Measurements from ENCODE around the gene THSD7B.

DNA sequence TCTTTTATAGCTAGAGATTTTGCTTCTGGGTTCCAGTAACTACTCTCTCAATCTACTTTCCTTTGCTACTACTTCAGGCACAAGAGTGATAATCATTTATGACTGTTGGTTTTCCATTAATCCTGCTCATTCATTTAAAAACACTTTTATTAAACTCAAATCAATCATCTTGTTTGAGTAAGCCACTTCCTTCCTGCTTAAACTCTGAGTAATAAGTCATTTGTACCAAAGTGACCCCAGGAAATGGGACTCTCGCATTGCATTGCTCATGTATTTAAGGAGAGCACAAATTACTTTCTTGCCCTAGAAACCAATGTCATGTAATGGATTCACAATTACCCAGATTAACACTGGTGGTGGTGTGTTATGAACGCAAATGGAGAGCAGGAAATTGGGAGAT is 928.2 kb downstream of the THSD7B start:
- TF ChIP-seq GATA2 (IDR thresholded peaks at IDR 0.05; ENCODE audit: low read depth, low read length) (no peak), GATA3 (IDR thresholded peaks at IDR 0.05; ENCODE audit: low read depth, low read length) (no peak)
